Stimulated activated CD4-positive, alpha-beta T cell treated with anti-CD3 and anti-CD28 coated beads, Interleukin-1b, Interleukin-23, amount 100 ng/mL, for 48 hours (primary cell): ENCODE measurements around the gene TOGARAM2.

Experiments used
- DNase-seq: peaks from one replicate; pipeline ENCODE4 v3.0.0-alpha.2; 2020

The TOGARAM2 gene

GRCh38 chr2:29056452-29056851 is 75.4 kb downstream of the TOGARAM2 start:
- peak; percentile 10 for DNase-seq

GRCh38 chr2:29057006-29057405 is 75.9 kb downstream of the TOGARAM2 start:
- no peak for DNase-seq

- no peak for DNase-seq
These were observed 78.5 kb downstream of the TOGARAM2 start for GRCh38 chr2:29059624-29060023.

GRCh38 chr2:29060441-29060840 is 79.3 kb downstream of the TOGARAM2 start:
- DNase-seq, result no peak

- no peak for DNase-seq
These were observed 80.1 kb downstream of the TOGARAM2 start for GRCh38 chr2:29061176-29061575.

- DNase-seq, result no peak
These were observed 80.5 kb downstream of the TOGARAM2 start for GRCh38 chr2:29061616-29062015.

GRCh38 chr2:29062371-29062770 is 81.3 kb downstream of the TOGARAM2 start:
- DNase-seq, result no peak

GRCh38 chr2:29063056-29063455 is 82.0 kb downstream of the TOGARAM2 start:
- no peak for DNase-seq

- no peak for DNase-seq
These were observed 82.7 kb downstream of the TOGARAM2 start for GRCh38 chr2:29063646-29064345.

GRCh38 chr2:29064346-29064715 is 83.2 kb downstream of the TOGARAM2 start:
- no peak for DNase-seq

GRCh38 chr2:29064746-29065067 is 83.6 kb downstream of the TOGARAM2 start:
- DNase-seq, result no peak

- no peak for DNase-seq
These were observed 84.1 kb downstream of the TOGARAM2 start for GRCh38 chr2:29065068-29065811.

GRCh38 chr2:29066271-29066860 is 85.3 kb downstream of the TOGARAM2 start:
- DNase-seq, result no peak

GRCh38 chr2:29066997-29067605 is 86.0 kb downstream of the TOGARAM2 start:
- DNase-seq, result no peak

GRCh38 chr2:29068513-29068912 is 87.4 kb downstream of the TOGARAM2 start:
- DNase-seq, result no peak

- no peak for DNase-seq
These were observed 89.4 kb downstream of the TOGARAM2 start for GRCh38 chr2:29070526-29070925.

- DNase-seq, result no peak
These were observed 90.2 kb downstream of the TOGARAM2 start for GRCh38 chr2:29071032-29071975.

GRCh38 chr2:29072251-29072650 is 91.2 kb downstream of the TOGARAM2 start:
- DNase-seq, result no peak

GRCh38 chr2:29072971-29073725 is 92.0 kb downstream of the TOGARAM2 start:
- DNase-seq, result no peak

- no peak for DNase-seq
These were observed 92.8 kb downstream of the TOGARAM2 start for GRCh38 chr2:29073933-29074332.

- DNase-seq, result no peak
These were observed 93.3 kb downstream of the TOGARAM2 start, which contains the start of gene PCARE for GRCh38 chr2:29074411-29074810. Gene PCARE, minus strand, starts transcription at chr2:29074523. Its CDS starts 262 bp downstream, at chr2:29074261.
